D721Med (cell line): ENCODE data around the gene SPTBN4.

Source experiments
- DNase-seq: peaks from one replicate; pipeline ENCODE4 v3.0.0; 2011; ENCODE audit warnings: low spot score; ENCODE audit not compliant: insufficient read length
- FAIRE-seq: peaks from 2 replicates; lab custom pipeline; 2011; peaks lifted over from hg19 to GRCh38; lab: Jason Lieb, UNC
- CTCF ChIP-seq: IDR thresholded peaks from 2 replicates; pipeline ENCODE4 v1.5.1; 2012; ENCODE audit warnings: mild to moderate bottlenecking, control low read depth; ENCODE audit not compliant: insufficient read depth; ENCODE audit errors: missing control alignments

SPTBN4 gene

DNA sequence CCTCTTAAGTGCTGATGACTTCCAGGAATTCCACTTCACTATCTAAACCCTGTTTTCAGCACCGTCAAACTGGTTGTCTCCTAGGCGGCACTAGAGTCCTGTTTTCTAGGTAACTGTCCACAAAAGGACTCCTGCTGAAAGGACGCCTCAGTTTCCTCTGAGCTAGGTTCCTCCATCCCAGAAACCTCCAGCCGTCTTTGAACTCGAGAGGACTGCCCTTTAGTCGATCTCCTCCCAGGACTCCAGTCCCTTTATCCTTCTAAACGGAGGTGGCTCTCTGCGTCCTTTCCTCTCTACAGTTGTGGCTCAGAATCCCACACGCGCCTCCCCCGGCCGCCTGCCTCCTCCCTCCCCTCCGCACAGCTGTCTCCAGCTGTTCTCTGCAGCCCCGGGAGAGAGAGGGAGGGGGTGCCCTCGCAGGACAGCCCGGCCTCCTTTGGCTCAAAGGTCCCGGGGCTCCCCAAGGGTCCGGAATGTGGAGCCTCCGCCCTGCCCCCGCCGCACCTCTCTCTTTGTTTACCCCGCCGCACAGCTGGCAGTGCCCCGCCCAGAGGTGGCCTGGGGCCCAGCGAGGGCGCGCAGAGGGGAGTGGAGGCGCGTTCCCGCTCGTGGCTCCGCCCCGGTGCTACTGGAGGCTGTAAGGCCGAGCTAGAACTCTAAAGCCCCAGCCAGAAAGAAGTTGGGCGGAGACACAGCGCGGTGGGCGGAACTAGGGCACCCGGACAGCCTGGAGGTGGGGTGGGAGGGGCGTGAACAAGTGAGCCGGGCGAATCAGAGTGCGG is 136.8 kb downstream of the SPTBN4 start:
- peak; percentile 17 for TF ChIP-seq CTCF
- FAIRE-seq, result no peak
- DNase-seq, result peak; percentile 58

GRCh38 chr19:40604171-40604646 is 137.4 kb downstream of the SPTBN4 start:
- FAIRE-seq, result no peak
- DNase-seq, result no peak
- TF ChIP-seq CTCF, result no peak

GRCh38 chr19:40604647-40605215 is 137.9 kb downstream of the SPTBN4 start:
- no peak for TF ChIP-seq CTCF
- DNase-seq (no peak), FAIRE-seq (no peak)

GRCh38 chr19:40605216-40605971 is 138.6 kb downstream of the SPTBN4 start:
- DNase-seq, result no peak
- no peak for FAIRE-seq
- no peak for TF ChIP-seq CTCF

DNA sequence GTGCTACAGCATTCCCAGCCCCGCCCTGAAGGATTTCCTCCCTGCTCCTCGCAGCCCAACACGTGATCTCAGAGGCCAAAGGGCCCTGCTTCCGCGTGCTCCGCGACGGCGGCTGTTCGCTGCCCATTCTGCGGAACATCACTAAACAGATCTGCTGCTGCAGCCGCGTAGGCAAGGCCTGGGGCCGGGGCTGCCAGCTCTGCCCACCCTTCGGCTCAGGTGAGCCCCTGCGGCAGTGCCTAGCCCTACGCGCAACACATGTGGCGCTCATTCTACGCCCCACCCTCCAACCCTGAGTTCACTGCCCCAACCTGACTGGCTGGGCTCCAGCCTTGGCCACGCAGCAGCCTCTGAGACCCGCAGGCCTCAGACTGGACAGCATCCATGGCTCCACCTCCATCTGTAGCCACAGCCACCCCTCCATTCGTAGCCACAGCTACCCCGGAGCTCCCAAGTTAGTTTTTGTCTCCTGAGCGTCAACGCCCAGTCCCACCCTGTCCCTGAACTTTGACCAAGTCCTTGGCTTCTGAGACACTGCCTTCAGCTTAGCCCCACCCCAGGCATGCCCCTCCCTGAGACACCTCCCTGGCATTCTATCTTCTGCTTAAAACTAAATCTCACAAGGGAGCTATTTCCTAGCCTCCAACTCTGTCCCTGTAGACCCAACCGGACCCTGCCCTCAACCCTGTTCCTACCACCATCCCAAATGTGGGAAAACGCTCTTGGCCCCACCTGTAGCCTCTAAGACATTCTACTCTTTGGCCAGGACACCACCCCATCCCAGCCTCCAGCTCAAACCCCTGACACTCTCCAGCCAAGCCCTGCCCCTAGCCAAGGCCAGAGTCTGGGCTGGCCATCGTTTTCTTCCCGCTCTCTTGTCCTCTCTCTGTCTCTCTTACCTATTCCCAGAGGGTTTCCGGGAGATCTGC is 140.8 kb downstream of the SPTBN4 start:
- FAIRE-seq (no peak), DNase-seq (no peak)
- no peak for TF ChIP-seq CTCF

- FAIRE-seq (no peak), DNase-seq (no peak)
- TF ChIP-seq CTCF, result no peak
These were observed 141.4 kb downstream of the SPTBN4 start for GRCh38 chr19:40608240-40608621.
